HepG2 (cell line): ENCODE data around the gene JMJD1C. TPM values are rescaled to one million over a fixed set of nuclear protein-coding genes. Genes with fewer than 3 reads are reported as not detected.

Experiments used
- ATAC-seq: fragments of 200-7000 bp; cut with Tn5 transposase; 3 replicates; pipeline ENCODE4 v1.9.1; 2020; ENCODE audit warnings: mild to moderate bottlenecking, moderate library complexity
- BruUV-seq: library from RNA; stranded (reverse); fragments of 400-500 nt; replicated peaks from 2 replicates; lab custom pipeline; 2021; lab: Mats Ljungman, UMichigan
- CTCF ChIA-PET: fragments of 300-600 bp; formaldehyde crosslinking; extraction: SDS; loops from one replicate; lab custom pipeline; 2021; ENCODE audit warnings: low total read pairs, inconsistent platforms, low intra/inter-chr PET ratio; lab: Yijun Ruan, JAX
- POLR2A ChIA-PET: fragments of 350-600 bp; sonication (Branson Sonifier 250); formaldehyde crosslinking; loops from one replicate; lab custom pipeline; 2020; ENCODE audit warnings: antibody characterized with exemption, inconsistent platforms; lab: Yijun Ruan, JAX
- DNase-seq: peaks from one replicate; pipeline ENCODE4 v3.0.0-alpha.2; 2015; ENCODE audit warnings: low spot score
- FAIRE-seq: peaks from 3 replicates; lab custom pipeline; 2011; peaks lifted over from hg19 to GRCh38; lab: Jason Lieb, UNC
- H2AFZ ChIP-seq: one replicate; pipeline ENCODE4 v1.6.1; 2011; ENCODE audit warnings: low read length, inconsistent platforms
- H3K27ac ChIP-seq: fragments of 300-600 bp; 3 replicates; pipeline ENCODE4 v1.8.0; 2011; ENCODE audit warnings: mixed run types, mild to moderate bottlenecking, mixed read lengths, low read length, inconsistent platforms; ENCODE audit not compliant: insufficient read depth; ENCODE audit errors: extremely low read length
- H3K27me3 ChIP-seq, 2 experiments: fragments of 200-600 bp in 1 of 2; 2 replicates in 1 of 2; 3 replicates in 1 of 2; pipeline versions ENCODE4 v1.6.0 to v1.8.0; 2011; ENCODE audit warnings: low read length in 2 of 2, mild to moderate bottlenecking in 2 of 2, moderate library complexity in 2 of 2, inconsistent platforms in 1 of 2; ENCODE audit not compliant: insufficient read depth in 2 of 2, control insufficient read depth in 1 of 2
- H3K36me3 ChIP-seq, 2 experiments: fragments of 200-600 bp in 1 of 2; replicated peaks in 1 of 2; 2 replicates in 1 of 2; 3 replicates in 1 of 2; pipeline versions ENCODE4 v1.5.1 to v1.8.0; 2011; ENCODE audit warnings: low read length in 2 of 2, inconsistent platforms in 1 of 2; ENCODE audit not compliant: insufficient read depth in 2 of 2, control insufficient read depth in 1 of 2
- H3K4me1 ChIP-seq: 2 replicates; pipeline ENCODE4 v1.5.1; 2012; ENCODE audit warnings: low read length, inconsistent platforms; ENCODE audit not compliant: insufficient read depth
- H3K4me2 ChIP-seq: 2 replicates; pipeline ENCODE4 v1.6.0; 2011; ENCODE audit warnings: low read depth, low read length, inconsistent platforms
- H3K4me3 ChIP-seq, 3 experiments: fragments of 200-600 bp in 1 of 3; sonication (generic), shearing (Covaris generic) in 1 of 3; replicated peaks in 1 of 3; 2 replicates each; pipeline ENCODE4 v1.5.1; 2011 to 2016; ENCODE audit warnings: low read length in 3 of 3, inconsistent platforms in 2 of 3, low read depth in 2 of 3, mild to moderate bottlenecking in 2 of 3, control low read depth in 1 of 3, mixed read lengths in 1 of 3; ENCODE audit not compliant: insufficient read depth in 1 of 3
- H3K79me2 ChIP-seq: one replicate; pipeline ENCODE4 v1.6.1; 2011; ENCODE audit warnings: low read length, inconsistent platforms; ENCODE audit not compliant: insufficient read depth
- H3K9ac ChIP-seq: 2 replicates; pipeline ENCODE4 v1.6.0; 2011; ENCODE audit warnings: mild to moderate bottlenecking, low read depth, low read length, inconsistent platforms; ENCODE audit not compliant: insufficient read depth
- H3K9me3 ChIP-seq: 2 replicates; pipeline ENCODE4 v1.5.1; 2012; ENCODE audit warnings: mild to moderate bottlenecking, low read length
- H4K20me1 ChIP-seq: 2 replicates; pipeline ENCODE4 v1.6.0; 2011; ENCODE audit warnings: inconsistent platforms, mild to moderate bottlenecking, low read length, moderate library complexity; ENCODE audit not compliant: insufficient read depth
- KDM1A ChIP-seq: IDR thresholded peaks from 2 replicates; pipeline ENCODE4 v1.6.1; 2016; ENCODE audit warnings: missing compliant biosample characterization
- MED13 ChIP-seq: sonication (generic); formaldehyde crosslinking; IDR thresholded peaks from 2 replicates; pipeline ENCODE4 v1.5.0; 2020; ENCODE audit warnings: missing genetic modification reagents
- MYNN ChIP-seq: sonication (generic); formaldehyde crosslinking; IDR thresholded peaks from 2 replicates; pipeline ENCODE4 v1.4.0; 2020; ENCODE audit warnings: mild to moderate bottlenecking, low read depth, missing genetic modification reagents
- SP2 ChIP-seq: sonication (generic); formaldehyde crosslinking; IDR thresholded peaks from 2 replicates; pipeline ENCODE4 v1.5.1; 2020; ENCODE audit warnings: mild to moderate bottlenecking, missing genetic modification reagents
- TCF12 ChIP-seq, 2 experiments: fragments of 450-650 bp in 1 of 2; sonication (generic) in 1 of 2; formaldehyde crosslinking in 1 of 2; IDR thresholded peaks; 2 replicates each; pipeline versions ENCODE4 v1.6.1 to v1.8.0; 2017 to 2022; ENCODE audit warnings: antibody characterized with exemption in 1 of 2, mild to moderate bottlenecking in 1 of 2, missing genetic modification reagents in 1 of 2, moderate library complexity in 1 of 2
- ZNF234 ChIP-seq: sonication (generic); formaldehyde crosslinking; conservative IDR thresholded peaks from 2 replicates; pipeline ENCODE4 v1.5.1; 2020; ENCODE audit warnings: mild to moderate bottlenecking, missing genetic modification reagents
- ZNF235 ChIP-seq: sonication (generic); formaldehyde crosslinking; IDR thresholded peaks from 2 replicates; pipeline ENCODE4 v1.8.1; 2023; ENCODE audit warnings: mild to moderate bottlenecking, missing genetic modification reagents, borderline replicate concordance
- ZNF317 ChIP-seq: sonication (generic); formaldehyde crosslinking; IDR thresholded peaks from 2 replicates; pipeline ENCODE4 v1.5.0; 2020; ENCODE audit warnings: mild to moderate bottlenecking, missing genetic modification reagents
- ZNF432 ChIP-seq: sonication (generic); formaldehyde crosslinking; IDR thresholded peaks from 2 replicates; pipeline ENCODE4 v1.5.0; 2020; ENCODE audit warnings: missing genetic modification reagents, mild to moderate bottlenecking, borderline replicate concordance
- ZNF567 ChIP-seq: sonication (generic); formaldehyde crosslinking; IDR thresholded peaks from 2 replicates; pipeline ENCODE4 v1.8.1; 2023; ENCODE audit warnings: mild to moderate bottlenecking, missing genetic modification reagents, borderline replicate concordance
- WGBS: methylation state at CpG from one replicate; pipeline ENCODE4 v1.1.6; 2017; ENCODE audit warnings: low lambda C conversion rate; 5-methylcytosine and 5-hydroxymethylcytosine counted together
- in situ Hi-C: cut with HindIII; loops from 2 replicates; pipeline ENCODE4 v1.10.0; 2017; ENCODE audit warnings: low pct_unique_long_range_greater_than_20kb; ENCODE audit not compliant: extremely low pct_ligation_motif_present
- intact Hi-C: fragments of 100-400 bp; cut with micrococcal nuclease; formaldehyde crosslinking; loops from one replicate; pipeline ENCODE4 v1.10.0; 2022; ENCODE audit not compliant: unreplicated experiment
- polyA plus RNA-seq, 8 experiments: library from polyadenylated mRNA; depleted of rRNA in 3 of 8; stranded (reverse) in 7 of 8; unstranded in 1 of 8; fragments of >200 nt; fragmentation: Illumina TruSeq in 4 of 8; extraction: Trizol in 4 of 8; gene quantifications; 2 replicates each; pipeline versions ENCODE4 v1.2.1 to v1.2.3, GENCODE V29; 2011 to 2016; ENCODE audit warnings: low read depth in 4 of 8, missing spikeins in 1 of 8, mixed read lengths in 1 of 8; ENCODE audit not compliant: insufficient read depth in 1 of 8
- total RNA-seq, 5 experiments: library from RNA; depleted of rRNA; stranded (reverse); fragments of >200 nt; fragmentation: Illumina TruSeq; extraction: Trizol; gene quantifications; 2 replicates each; pipeline ENCODE4 v1.2.3, GENCODE V29; 2016; ENCODE audit warnings: low read depth in 1 of 5

JMJD1C gene
- total and polyA plus RNA-seq, 2 of the 13 experiments (the other 11 are each of a cell fraction or from before 2014, with no cell fraction given), result 42.3 to 42.7 TPM

- TF ChIP-seq MYNN (CRISPR knock-in tag) (no peak), ZNF235 (no peak)
Observed at GRCh38 chr10:63324495-63324854, 141.3 kb downstream of the JMJD1C start (continued).

- intact Hi-C loops, result no loop called here
- DNase-seq, result no peak
- TF ChIP-seq ZNF432 (no peak), TCF12 (IDR thresholded peaks at IDR 0.05) (no peak), TCF12 (CRISPR knock-in tag; IDR thresholded peaks at IDR 0.05) (no peak), SP2 (no peak), MED13 (no peak), ZNF567 (no peak), ZNF234 (CRISPR knock-in tag) (no peak), KDM1A (CRISPR knock-in tag) (no peak), ZNF317 (CRISPR knock-in tag) (no peak)
- TF ChIP-seq, all 625 proteins: peak for 0
- Histone ChIP-seq H2AFZ (no peak overlapping the region), H3K27me3 (no peaks in the 10 kb centered on the region), H3K4me2 (no peak overlapping the region), H3K27ac (no peak overlapping the region), H3K4me3 (no peak overlapping the region), H4K20me1 (no peaks in the 10 kb centered on the region), H3K9ac (no peak overlapping the region), H3K36me3 (no peaks in the 10 kb centered on the region; a peak in 1 of 5 replicates), H3K79me2 (peaks cover 9% of the 10 kb centered on the region), H3K4me1 (peaks cover 12% of the 10 kb centered on the region), H3K9me3 (no peaks in the 10 kb centered on the region)
- in situ Hi-C loops, result no loop called here
- 86% methylated on average over 6 of the region's 6 CpGs for whole genome bisulfite sequencing
- ChIA-PET CTCF (no interaction called here), POLR2A (no interaction called here)
- BruUV-seq, result no TSS peak
- no peak for ATAC-seq
- FAIRE-seq, result no peak
Observed at GRCh38 chr10:63323701-63324494, 141.9 kb downstream of the JMJD1C start.
